GM12878 (cell line): ENCODE results near the gene PSMD13. TPM values are rescaled to one million over a fixed set of nuclear protein-coding genes. Genes with fewer than 3 reads are reported as not detected.

Experiments
- ATAC-seq: fragments of 200-7000 bp; cut with Tn5 transposase; 3 replicates; pipeline ENCODE4 v1.9.1; 2020; ENCODE audit warnings: mild to moderate bottlenecking, moderate library complexity
- BruUV-seq: library from RNA; stranded (reverse); fragments of 400-500 nt; replicated peaks from 2 replicates; lab custom pipeline; 2021; lab: Mats Ljungman, UMichigan
- CTCF ChIA-PET: fragments of 300-600 bp; sonication (Branson Sonifier 250); formaldehyde crosslinking; extraction: SDS; loops from one replicate; lab custom pipeline; 2021; ENCODE audit warnings: inconsistent platforms; lab: Yijun Ruan, JAX
- POLR2A ChIA-PET: fragments of 350-600 bp; formaldehyde crosslinking; extraction: SDS; loops from one replicate; lab custom pipeline; 2021; ENCODE audit warnings: inconsistent platforms; lab: Charles Lee
- RAD21 ChIA-PET: fragments of 300-600 bp; sonication (Branson Sonifier 250); formaldehyde crosslinking; loops from one replicate; lab custom pipeline; 2023; ENCODE audit warnings: antibody characterized with exemption; ENCODE audit not compliant: unreplicated experiment; lab: Charles Lee
- SMC1A ChIA-PET: fragments of 300-600 bp; sonication (Branson Sonifier 250); formaldehyde crosslinking; loops from one replicate; lab custom pipeline; 2023; ENCODE audit not compliant: unreplicated experiment, uncharacterized antibody; lab: Charles Lee
- DNase-seq: peaks from one replicate; pipeline ENCODE4 v3.0.0-alpha.2; 2011; ENCODE audit warnings: low read depth, low spot score
- FAIRE-seq: peaks from 3 replicates; lab custom pipeline; 2011; peaks lifted over from hg19 to GRCh38; lab: Jason Lieb, UNC
- H2AFZ ChIP-seq: 2 replicates; pipeline ENCODE4 v1.6.0; 2011; ENCODE audit warnings: low read depth, low read length, control low read depth; ENCODE audit not compliant: control insufficient read depth
- H3K27ac ChIP-seq: 2 replicates; pipeline ENCODE4 v1.5.1; 2011; ENCODE audit warnings: control low read depth; ENCODE audit not compliant: control insufficient read depth, insufficient read depth
- H3K27me3 ChIP-seq, 2 experiments: replicated peaks in 1 of 2; 2 replicates each; pipeline versions ENCODE4 v1.6.0 to v1.6.1; 2011; ENCODE audit warnings: low read length in 1 of 2; ENCODE audit not compliant: control insufficient read depth in 2 of 2, insufficient read depth in 2 of 2
- H3K36me3 ChIP-seq, 2 experiments: 2 replicates each; pipeline ENCODE4 v1.5.1; 2011; ENCODE audit warnings: low read length in 1 of 2; ENCODE audit not compliant: control insufficient read depth in 2 of 2, insufficient read depth in 2 of 2
- H3K4me1 ChIP-seq: 2 replicates; pipeline ENCODE4 v1.6.1; 2011; ENCODE audit warnings: mild to moderate bottlenecking, low read length, moderate library complexity, mixed read lengths; ENCODE audit not compliant: control insufficient read depth, insufficient read depth
- H3K4me2 ChIP-seq: 2 replicates; pipeline ENCODE4 v1.6.0; 2011; ENCODE audit warnings: control low read depth; ENCODE audit not compliant: control insufficient read depth, insufficient read depth
- H3K4me3 ChIP-seq: fragments of 200-600 bp; sonication (generic); 2 replicates; pipeline ENCODE4 v1.5.1; 2016
- H3K79me2 ChIP-seq: 2 replicates; pipeline ENCODE4 v1.6.0; 2011; ENCODE audit warnings: low read length; ENCODE audit not compliant: control insufficient read depth, insufficient read depth
- H3K9ac ChIP-seq: 2 replicates; pipeline ENCODE4 v1.8.0; 2011; ENCODE audit warnings: low read length, control low read depth, mixed read lengths; ENCODE audit not compliant: control insufficient read depth, insufficient read depth
- H3K9me3 ChIP-seq: replicated peaks from 3 replicates; pipeline ENCODE4 v1.5.1; 2011; ENCODE audit warnings: mild to moderate bottlenecking, low read length; ENCODE audit not compliant: control insufficient read depth, insufficient read depth
- H4K20me1 ChIP-seq: 2 replicates; pipeline ENCODE4 v1.6.0; 2011; ENCODE audit not compliant: control insufficient read depth, insufficient read depth
- CEBPB ChIP-seq, 2 experiments: fragments of 150-350 bp in 1 of 2; IDR thresholded peaks; 2 replicates each; pipeline ENCODE4 v1.6.1; 2012 to 2014; ENCODE audit warnings: low read depth in 2 of 2, low read length in 2 of 2, borderline replicate concordance in 1 of 2, inconsistent platforms in 1 of 2
- CREM ChIP-seq: IDR thresholded peaks from 2 replicates; pipeline ENCODE4 v1.6.1; 2014; ENCODE audit warnings: antibody characterized with exemption, low read depth
- FOS ChIP-seq: IDR thresholded peaks from 3 replicates; pipeline ENCODE4 v1.6.1; 2011; ENCODE audit warnings: borderline replicate concordance; ENCODE audit not compliant: insufficient read length; ENCODE audit errors: extremely low read depth
- FOXK2 ChIP-seq: fragments of 450-650 bp; IDR thresholded peaks from 2 replicates; pipeline ENCODE4 v1.6.1; 2017; ENCODE audit warnings: mild to moderate bottlenecking, moderate library complexity
- JUNB ChIP-seq: IDR thresholded peaks from 2 replicates; pipeline ENCODE4 v1.6.1; 2016; ENCODE audit warnings: antibody characterized with exemption, mild to moderate bottlenecking
- KLF5 ChIP-seq: fragments of 450-650 bp; IDR thresholded peaks from 2 replicates; pipeline ENCODE4 v1.6.1; 2014; ENCODE audit warnings: mild to moderate bottlenecking; ENCODE audit not compliant: partially characterized antibody
- LARP7 ChIP-seq: fragments of 450-650 bp; IDR thresholded peaks from 2 replicates; pipeline ENCODE4 v1.6.1; 2017; ENCODE audit warnings: mild to moderate bottlenecking
- MTA2 ChIP-seq: fragments of 450-650 bp; IDR thresholded peaks from 2 replicates; pipeline ENCODE4 v1.6.1; 2016; ENCODE audit warnings: low read depth, mild to moderate bottlenecking, moderate library complexity
- NFXL1 ChIP-seq: fragments of 450-650 bp; IDR thresholded peaks from 2 replicates; pipeline ENCODE4 v1.6.1; 2017; ENCODE audit warnings: antibody characterized with exemption, mild to moderate bottlenecking, borderline replicate concordance
- POU2F2 ChIP-seq: IDR thresholded peaks from 3 replicates; pipeline ENCODE4 v1.6.1; 2011; ENCODE audit warnings: low read depth, mild to moderate bottlenecking, low read length, borderline replicate concordance
- RCOR1 ChIP-seq: conservative IDR thresholded peaks from 2 replicates; pipeline ENCODE4 v1.6.1; 2012; ENCODE audit warnings: low read depth, low read length, improper control_type of control experiment
- YY1 ChIP-seq: IDR thresholded peaks from 2 replicates; pipeline ENCODE4 v1.6.1; 2011; ENCODE audit warnings: low read depth, mild to moderate bottlenecking, low read length
- ZNF217 ChIP-seq: fragments of 450-650 bp; IDR thresholded peaks from 2 replicates; pipeline ENCODE4 v1.6.1; 2017; ENCODE audit warnings: antibody characterized with exemption, mild to moderate bottlenecking
- ZNF24 ChIP-seq: fragments of 450-650 bp; IDR thresholded peaks from 2 replicates; pipeline ENCODE4 v1.6.1; 2017; ENCODE audit warnings: antibody characterized with exemption, mild to moderate bottlenecking
- WGBS: methylation state at CpG from one replicate; pipeline ENCODE4 v1.1.6; 2016; ENCODE audit warnings: low lambda C conversion rate; ENCODE audit not compliant: insufficient replicate concordance, insufficient coverage; ENCODE audit errors: missing lambda C conversion rate; 5-methylcytosine and 5-hydroxymethylcytosine counted together
- in situ Hi-C: fragments of 300-500 bp; cut with MboI; formaldehyde crosslinking; loops from 9 replicates; pipeline ENCODE4 v1.14.3; 2018; ENCODE audit warnings: mixed read lengths
- intact Hi-C: fragments of 100-400 bp; cut with micrococcal nuclease; formaldehyde crosslinking; loops from one replicate; pipeline ENCODE4 v1.14.2; 2022; ENCODE audit not compliant: unreplicated experiment
- polyA plus RNA-seq, 11 experiments: library from polyadenylated mRNA; depleted of rRNA in 4 of 11; unstranded in 6 of 11; stranded (reverse) in 5 of 11; fragments of >200 nt; fragmentation: Nextera tagmentation in 4 of 11; fragmentation: Illumina TruSeq in 1 of 11; extraction: Ambion mirVana in 4 of 11; extraction: Trizol in 1 of 11; gene quantifications; 1 replicate in 1 of 11; 2 replicates in 10 of 11; pipeline versions ENCODE4 v1.2.1 to v1.2.3, GENCODE V29; 2011 to 2016; ENCODE audit warnings: inconsistent platforms in 2 of 11, missing spikeins in 2 of 11, low read depth in 1 of 11
- total RNA-seq, 4 experiments: library from RNA; depleted of rRNA in 3 of 4; stranded (reverse); fragments of >200 nt in 3 of 4; fragmentation: Illumina TruSeq in 1 of 4; extraction: Trizol in 1 of 4; gene quantifications; 2 replicates each; pipeline versions ENCODE4 v1.2.1 to v1.2.3, GENCODE V29; 2013 to 2021
- TF ChIP-seq, protein P1 (sequence below), 3 experiments: IDR thresholded peaks in 2 of 3; conservative IDR thresholded peaks in 1 of 3; 2 replicates each; pipeline ENCODE4 v1.5.1; 2011; ENCODE audit warnings: low read depth in 3 of 3, low read length in 3 of 3, mild to moderate bottlenecking in 3 of 3, control low read depth in 2 of 3, moderate library complexity in 2 of 3, inconsistent platforms in 1 of 3, mixed read lengths in 1 of 3; ENCODE audit not compliant: control insufficient read depth in 2 of 3, insufficient read depth in 1 of 3; ENCODE audit errors: extremely low read depth in 1 of 3
- TF ChIP-seq, protein P2 (sequence below): fragments of 450-650 bp; IDR thresholded peaks from 2 replicates; pipeline ENCODE4 v1.6.1; 2017; ENCODE audit warnings: mild to moderate bottlenecking, low read depth, inconsistent platforms; ENCODE audit not compliant: poor library complexity, severe bottlenecking
- TF ChIP-seq, protein P3 (sequence below): fragments of 450-650 bp; IDR thresholded peaks from 2 replicates; pipeline ENCODE4 v1.6.1; 2016; ENCODE audit warnings: mild to moderate bottlenecking
- TF ChIP-seq, protein P4 (sequence below): IDR thresholded peaks from 2 replicates; pipeline ENCODE4 v1.6.1; 2012; ENCODE audit warnings: low read depth, low read length, improper control_type of control experiment

The PSMD13 gene
- total and polyA plus RNA-seq, 10 of the 15 experiments (the other 5 are each of a cell fraction or from before 2014, with no cell fraction given): 141 to 303 (median 177) TPM

DNA sequence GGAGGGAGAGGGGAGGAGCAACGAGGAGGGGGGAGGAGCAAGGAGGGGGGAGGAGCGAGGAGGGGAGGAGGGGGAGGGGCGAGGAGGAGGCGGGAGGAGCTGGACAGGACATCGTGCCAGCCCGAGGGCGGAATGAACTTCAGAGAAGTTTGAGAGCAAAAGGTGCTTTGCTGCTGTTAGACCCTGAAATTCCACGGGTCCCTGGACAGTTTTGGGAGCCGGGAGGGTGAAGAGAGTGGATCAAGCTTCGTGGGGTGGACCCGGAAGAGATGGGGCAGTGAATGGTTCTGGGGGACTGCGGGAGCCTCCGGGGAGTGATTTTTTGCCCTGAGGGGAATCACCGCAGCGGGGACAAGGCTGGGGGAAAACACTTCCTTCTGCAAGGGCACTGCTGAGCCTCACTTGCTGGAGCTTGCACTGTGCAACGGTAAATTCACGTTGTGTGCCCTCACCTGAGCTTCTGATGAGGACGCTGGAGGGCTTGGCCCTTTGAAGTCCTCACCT lies 30.8 kb downstream of the PSMD13 start:
- WGBS: 2% methylated on average over 16 of the region's 18 CpGs
- ChIA-PET SMC1A (interaction anchor here (0.6 to 2.7 kb wide), 15 partner anchors 10 to 88 kb away, joined by 3 to 8 read pairs (median 3); partner anchors contain the start of genes BET1L and RIC8A), CTCF (interaction anchor here (0.9 to 4.2 kb wide), 10 partner anchors 9 to 182 kb away, joined by 3 to 37 read pairs (median 4); partner anchors contain the start of gene IFITM2), POLR2A (interaction anchor here (0.7 to 2.5 kb wide), 11 partner anchors 10 to 87 kb away, joined by 3 to 35 read pairs (median 6); partner anchors contain the start of genes BET1L, PGGHG, PSMD13 and RIC8A), RAD21 (interaction anchor here (0.8 to 2.2 kb wide), 9 partner anchors 17 to 140 kb away, joined by 3 to 36 read pairs (median 5); partner anchors contain the start of genes BET1L and RIC8A)
- no peaks in the 10 kb centered on the region for H3K9me3 ChIP-seq
- in situ Hi-C loops (no loop called here), intact Hi-C loops (loop anchor here (10.0 kb wide), 1 partner anchor 87 kb away; no protein-coding TSS in a partner anchor)
- H3K4me2 ChIP-seq: peak overlapping the region; percentile 89
- no peaks in the 10 kb centered on the region for H3K27me3 ChIP-seq
- peak overlapping the region; percentile 76 for H2AFZ ChIP-seq
- H3K27ac ChIP-seq: peak overlapping the region; percentile 88
- TSS peak; percentile 84 for BruUV-seq
- H3K79me2 ChIP-seq: peaks cover 7% of the 10 kb centered on the region
- peaks cover 14% of the 10 kb centered on the region for H3K4me1 ChIP-seq
- no peaks in the 10 kb centered on the region for H3K36me3 ChIP-seq
- peak overlapping the region; percentile 71 for H3K9ac ChIP-seq
- peak; percentile 35 for DNase-seq
- peak; percentile 43 for ATAC-seq
- H4K20me1 ChIP-seq: no peaks in the 10 kb centered on the region
- H3K4me3 ChIP-seq: peak overlapping the region; percentile 78
- FAIRE-seq: no peak
- no peak for TF ChIP-seq YY1
- no peak; the same call in 1 of the 2 replicates for TF ChIP-seq NFXL1
- TF ChIP-seq, protein P1, sequence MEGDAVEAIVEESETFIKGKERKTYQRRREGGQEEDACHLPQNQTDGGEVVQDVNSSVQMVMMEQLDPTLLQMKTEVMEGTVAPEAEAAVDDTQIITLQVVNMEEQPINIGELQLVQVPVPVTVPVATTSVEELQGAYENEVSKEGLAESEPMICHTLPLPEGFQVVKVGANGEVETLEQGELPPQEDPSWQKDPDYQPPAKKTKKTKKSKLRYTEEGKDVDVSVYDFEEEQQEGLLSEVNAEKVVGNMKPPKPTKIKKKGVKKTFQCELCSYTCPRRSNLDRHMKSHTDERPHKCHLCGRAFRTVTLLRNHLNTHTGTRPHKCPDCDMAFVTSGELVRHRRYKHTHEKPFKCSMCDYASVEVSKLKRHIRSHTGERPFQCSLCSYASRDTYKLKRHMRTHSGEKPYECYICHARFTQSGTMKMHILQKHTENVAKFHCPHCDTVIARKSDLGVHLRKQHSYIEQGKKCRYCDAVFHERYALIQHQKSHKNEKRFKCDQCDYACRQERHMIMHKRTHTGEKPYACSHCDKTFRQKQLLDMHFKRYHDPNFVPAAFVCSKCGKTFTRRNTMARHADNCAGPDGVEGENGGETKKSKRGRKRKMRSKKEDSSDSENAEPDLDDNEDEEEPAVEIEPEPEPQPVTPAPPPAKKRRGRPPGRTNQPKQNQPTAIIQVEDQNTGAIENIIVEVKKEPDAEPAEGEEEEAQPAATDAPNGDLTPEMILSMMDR (IDR thresholded peaks at IDR 0.05 in 2 of 3, conservative IDR thresholded peaks at IDR 0.05 in 1 of 3; ENCODE audit: control insufficient read depth in 2 of 3, extremely low read depth in 1 of 3, insufficient read depth in 1 of 3, low read depth in 3 of 3, low read length in 3 of 3): no peak
- no peak for TF ChIP-seq KLF5
- TF ChIP-seq JUNB: no peak
- TF ChIP-seq, protein P2, sequence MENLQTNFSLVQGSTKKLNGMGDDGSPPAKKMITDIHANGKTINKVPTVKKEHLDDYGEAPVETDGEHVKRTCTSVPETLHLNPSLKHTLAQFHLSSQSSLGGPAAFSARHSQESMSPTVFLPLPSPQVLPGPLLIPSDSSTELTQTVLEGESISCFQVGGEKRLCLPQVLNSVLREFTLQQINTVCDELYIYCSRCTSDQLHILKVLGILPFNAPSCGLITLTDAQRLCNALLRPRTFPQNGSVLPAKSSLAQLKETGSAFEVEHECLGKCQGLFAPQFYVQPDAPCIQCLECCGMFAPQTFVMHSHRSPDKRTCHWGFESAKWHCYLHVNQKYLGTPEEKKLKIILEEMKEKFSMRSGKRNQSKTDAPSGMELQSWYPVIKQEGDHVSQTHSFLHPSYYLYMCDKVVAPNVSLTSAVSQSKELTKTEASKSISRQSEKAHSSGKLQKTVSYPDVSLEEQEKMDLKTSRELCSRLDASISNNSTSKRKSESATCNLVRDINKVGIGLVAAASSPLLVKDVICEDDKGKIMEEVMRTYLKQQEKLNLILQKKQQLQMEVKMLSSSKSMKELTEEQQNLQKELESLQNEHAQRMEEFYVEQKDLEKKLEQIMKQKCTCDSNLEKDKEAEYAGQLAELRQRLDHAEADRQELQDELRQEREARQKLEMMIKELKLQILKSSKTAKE: no peak
- no peak for TF ChIP-seq ZNF24
- no peak for TF ChIP-seq CREM
- TF ChIP-seq FOXK2: no peak
- no peak for TF ChIP-seq POU2F2
- no peak; the same call in 1 of the 2 replicates for TF ChIP-seq RCOR1
- no peak for TF ChIP-seq FOS
- TF ChIP-seq LARP7: peak; percentile 31; the same call in 1 of the 2 replicates
- no peak for TF ChIP-seq CEBPB (IDR thresholded peaks at IDR 0.05; ENCODE audit: borderline replicate concordance in 1 of 2, low read depth in 2 of 2, low read length in 2 of 2)
- TF ChIP-seq ZNF217: no peak
- TF ChIP-seq, protein P3, sequence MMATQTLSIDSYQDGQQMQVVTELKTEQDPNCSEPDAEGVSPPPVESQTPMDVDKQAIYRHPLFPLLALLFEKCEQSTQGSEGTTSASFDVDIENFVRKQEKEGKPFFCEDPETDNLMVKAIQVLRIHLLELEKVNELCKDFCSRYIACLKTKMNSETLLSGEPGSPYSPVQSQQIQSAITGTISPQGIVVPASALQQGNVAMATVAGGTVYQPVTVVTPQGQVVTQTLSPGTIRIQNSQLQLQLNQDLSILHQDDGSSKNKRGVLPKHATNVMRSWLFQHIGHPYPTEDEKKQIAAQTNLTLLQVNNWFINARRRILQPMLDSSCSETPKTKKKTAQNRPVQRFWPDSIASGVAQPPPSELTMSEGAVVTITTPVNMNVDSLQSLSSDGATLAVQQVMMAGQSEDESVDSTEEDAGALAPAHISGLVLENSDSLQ: no peak
- TF ChIP-seq, protein P4, sequence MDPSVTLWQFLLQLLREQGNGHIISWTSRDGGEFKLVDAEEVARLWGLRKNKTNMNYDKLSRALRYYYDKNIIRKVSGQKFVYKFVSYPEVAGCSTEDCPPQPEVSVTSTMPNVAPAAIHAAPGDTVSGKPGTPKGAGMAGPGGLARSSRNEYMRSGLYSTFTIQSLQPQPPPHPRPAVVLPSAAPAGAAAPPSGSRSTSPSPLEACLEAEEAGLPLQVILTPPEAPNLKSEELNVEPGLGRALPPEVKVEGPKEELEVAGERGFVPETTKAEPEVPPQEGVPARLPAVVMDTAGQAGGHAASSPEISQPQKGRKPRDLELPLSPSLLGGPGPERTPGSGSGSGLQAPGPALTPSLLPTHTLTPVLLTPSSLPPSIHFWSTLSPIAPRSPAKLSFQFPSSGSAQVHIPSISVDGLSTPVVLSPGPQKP: 0 out of 2 replicates have a peak, but pooled peaks have one; percentile 26
- peak; percentile 57; the same call in 1 of the 2 replicates for TF ChIP-seq MTA2
